Bronchial epithelial cell (primary cell): Measurements from ENCODE around the gene PCDH20. TPM values are rescaled to one million over a fixed set of nuclear protein-coding genes. Genes with fewer than 3 reads are reported as not detected.
A peak's percentile ranks its signal among the peaks of the same experiment; 100 is the strongest.

Source experiments
- DNase-seq: peaks from one replicate; pipeline ENCODE4 v3.0.0-alpha.2; 2010; ENCODE audit warnings: low read depth
- FAIRE-seq: peaks from 2 replicates; lab custom pipeline; 2011; peaks lifted over from hg19 to GRCh38; lab: Jason Lieb, UNC
- H3K27me3 ChIP-seq: 2 replicates; pipeline ENCODE4 v1.5.1; 2011; ENCODE audit warnings: low read length; ENCODE audit not compliant: control insufficient read depth, insufficient read depth
- H3K36me3 ChIP-seq: 2 replicates; pipeline ENCODE4 v1.5.1; 2011; ENCODE audit warnings: low read length; ENCODE audit not compliant: control insufficient read depth, insufficient read depth
- H3K4me3 ChIP-seq: 2 replicates; pipeline ENCODE4 v1.5.1; 2011; ENCODE audit warnings: mild to moderate bottlenecking, low read depth, low read length, control low read depth
- total RNA-seq: library from RNA; depleted of rRNA; stranded (reverse); fragments of >200 nt; gene quantifications from 2 replicates; pipeline ENCODE4 v1.2.1, GENCODE V29; 2014
- TF ChIP-seq, protein P1 (sequence below): IDR thresholded peaks from 2 replicates; pipeline ENCODE4 v1.5.1; 2011; ENCODE audit warnings: mild to moderate bottlenecking, moderate library complexity, low read length, control low read depth, inconsistent platforms; ENCODE audit not compliant: insufficient read depth, severe bottlenecking

Gene PCDH20, protein sequence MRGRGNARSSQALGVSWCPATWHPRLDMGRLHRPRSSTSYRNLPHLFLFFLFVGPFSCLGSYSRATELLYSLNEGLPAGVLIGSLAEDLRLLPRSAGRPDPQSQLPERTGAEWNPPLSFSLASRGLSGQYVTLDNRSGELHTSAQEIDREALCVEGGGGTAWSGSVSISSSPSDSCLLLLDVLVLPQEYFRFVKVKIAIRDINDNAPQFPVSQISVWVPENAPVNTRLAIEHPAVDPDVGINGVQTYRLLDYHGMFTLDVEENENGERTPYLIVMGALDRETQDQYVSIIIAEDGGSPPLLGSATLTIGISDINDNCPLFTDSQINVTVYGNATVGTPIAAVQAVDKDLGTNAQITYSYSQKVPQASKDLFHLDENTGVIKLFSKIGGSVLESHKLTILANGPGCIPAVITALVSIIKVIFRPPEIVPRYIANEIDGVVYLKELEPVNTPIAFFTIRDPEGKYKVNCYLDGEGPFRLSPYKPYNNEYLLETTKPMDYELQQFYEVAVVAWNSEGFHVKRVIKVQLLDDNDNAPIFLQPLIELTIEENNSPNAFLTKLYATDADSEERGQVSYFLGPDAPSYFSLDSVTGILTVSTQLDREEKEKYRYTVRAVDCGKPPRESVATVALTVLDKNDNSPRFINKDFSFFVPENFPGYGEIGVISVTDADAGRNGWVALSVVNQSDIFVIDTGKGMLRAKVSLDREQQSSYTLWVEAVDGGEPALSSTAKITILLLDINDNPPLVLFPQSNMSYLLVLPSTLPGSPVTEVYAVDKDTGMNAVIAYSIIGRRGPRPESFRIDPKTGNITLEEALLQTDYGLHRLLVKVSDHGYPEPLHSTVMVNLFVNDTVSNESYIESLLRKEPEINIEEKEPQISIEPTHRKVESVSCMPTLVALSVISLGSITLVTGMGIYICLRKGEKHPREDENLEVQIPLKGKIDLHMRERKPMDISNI
- total RNA-seq = 0.26 and 0.38 TPM in 2 replicates

DNA sequence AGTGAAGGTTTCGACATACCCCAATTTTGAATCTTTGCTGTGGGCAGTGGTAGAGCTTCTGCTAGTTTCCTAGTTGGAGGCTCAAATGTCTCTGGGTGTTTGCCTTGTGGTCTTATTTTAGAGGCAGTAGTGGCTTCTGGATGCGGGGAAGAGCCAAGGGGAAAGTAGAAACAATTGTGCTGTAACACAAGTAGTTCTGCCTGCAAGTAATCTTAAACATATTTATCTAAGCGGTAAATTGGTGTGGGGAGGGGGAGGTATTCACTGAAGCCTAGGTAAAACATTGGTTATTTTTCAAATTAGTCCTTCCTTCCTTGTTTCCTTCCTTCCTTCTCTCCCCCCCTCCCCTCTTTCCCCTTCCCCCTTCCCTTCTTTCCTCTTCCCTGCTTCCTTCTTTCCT, at the start of gene PCDH20:
PCDH20 (minus strand) TSS at position 101 of the 400 bp plus-strand sequence. CDS start 691 bp downstream, outside the sequence.
- peaks cover 4% of the 10 kb centered on the region for H3K27me3 ChIP-seq
- no peaks in the 10 kb centered on the region for H3K36me3 ChIP-seq
- FAIRE-seq (no peak), DNase-seq (no peak)
- peak within 1 kb of the TSS; percentile 44 for H3K4me3 ChIP-seq
- TF ChIP-seq, protein P1, sequence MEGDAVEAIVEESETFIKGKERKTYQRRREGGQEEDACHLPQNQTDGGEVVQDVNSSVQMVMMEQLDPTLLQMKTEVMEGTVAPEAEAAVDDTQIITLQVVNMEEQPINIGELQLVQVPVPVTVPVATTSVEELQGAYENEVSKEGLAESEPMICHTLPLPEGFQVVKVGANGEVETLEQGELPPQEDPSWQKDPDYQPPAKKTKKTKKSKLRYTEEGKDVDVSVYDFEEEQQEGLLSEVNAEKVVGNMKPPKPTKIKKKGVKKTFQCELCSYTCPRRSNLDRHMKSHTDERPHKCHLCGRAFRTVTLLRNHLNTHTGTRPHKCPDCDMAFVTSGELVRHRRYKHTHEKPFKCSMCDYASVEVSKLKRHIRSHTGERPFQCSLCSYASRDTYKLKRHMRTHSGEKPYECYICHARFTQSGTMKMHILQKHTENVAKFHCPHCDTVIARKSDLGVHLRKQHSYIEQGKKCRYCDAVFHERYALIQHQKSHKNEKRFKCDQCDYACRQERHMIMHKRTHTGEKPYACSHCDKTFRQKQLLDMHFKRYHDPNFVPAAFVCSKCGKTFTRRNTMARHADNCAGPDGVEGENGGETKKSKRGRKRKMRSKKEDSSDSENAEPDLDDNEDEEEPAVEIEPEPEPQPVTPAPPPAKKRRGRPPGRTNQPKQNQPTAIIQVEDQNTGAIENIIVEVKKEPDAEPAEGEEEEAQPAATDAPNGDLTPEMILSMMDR = no peak

DNA sequence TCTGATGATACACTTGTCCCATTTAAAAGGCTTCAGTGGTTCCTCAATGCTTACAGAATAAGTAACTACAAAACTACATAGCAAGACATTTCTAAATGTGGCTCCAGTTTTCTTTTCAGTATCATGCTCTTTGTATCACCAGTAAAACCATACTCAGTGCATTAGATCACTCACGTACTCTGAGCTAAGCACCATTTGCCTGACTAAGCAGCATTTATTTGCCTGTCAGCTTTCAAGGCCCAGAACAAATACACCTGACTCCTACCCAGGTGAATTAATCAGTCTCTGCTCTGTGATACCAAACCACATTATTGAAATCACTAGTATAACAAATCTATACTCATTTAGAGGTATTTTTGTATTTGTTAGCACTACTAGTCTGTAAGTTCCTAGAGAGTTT, 47.4 kb upstream of the PCDH20 start:
- H3K4me3 ChIP-seq = no peak overlapping the region
- H3K27me3 ChIP-seq = no peaks in the 10 kb centered on the region
- FAIRE-seq = no peak
- H3K36me3 ChIP-seq = no peaks in the 10 kb centered on the region
- TF ChIP-seq, protein P1 = no peak
- peak; percentile 20 for DNase-seq

DNA sequence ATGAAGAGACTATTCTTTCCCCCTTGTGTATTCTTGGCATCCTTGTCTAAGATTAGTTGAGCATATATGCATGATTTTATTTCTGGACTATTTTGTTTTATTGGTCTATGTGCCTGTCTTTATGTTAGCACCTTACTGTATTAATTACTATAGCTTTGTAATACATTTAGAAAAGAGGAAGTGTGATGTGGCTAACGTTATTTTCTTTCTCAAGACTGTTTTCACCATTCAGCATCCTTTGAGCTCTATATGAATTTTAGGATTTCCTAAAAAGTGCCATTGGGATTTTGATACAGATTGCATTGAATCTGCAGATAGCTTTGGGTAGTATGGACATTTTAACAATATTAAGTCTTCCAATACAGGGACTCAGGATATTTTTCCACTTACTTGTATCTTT, 37.5 kb upstream of the PCDH20 start:
- DNase-seq (no peak), FAIRE-seq (no peak)
- no peaks in the 10 kb centered on the region for H3K27me3 ChIP-seq
- H3K36me3 ChIP-seq = no peaks in the 10 kb centered on the region
- TF ChIP-seq, protein P1 = no peak
- no peak overlapping the region for H3K4me3 ChIP-seq

DNA sequence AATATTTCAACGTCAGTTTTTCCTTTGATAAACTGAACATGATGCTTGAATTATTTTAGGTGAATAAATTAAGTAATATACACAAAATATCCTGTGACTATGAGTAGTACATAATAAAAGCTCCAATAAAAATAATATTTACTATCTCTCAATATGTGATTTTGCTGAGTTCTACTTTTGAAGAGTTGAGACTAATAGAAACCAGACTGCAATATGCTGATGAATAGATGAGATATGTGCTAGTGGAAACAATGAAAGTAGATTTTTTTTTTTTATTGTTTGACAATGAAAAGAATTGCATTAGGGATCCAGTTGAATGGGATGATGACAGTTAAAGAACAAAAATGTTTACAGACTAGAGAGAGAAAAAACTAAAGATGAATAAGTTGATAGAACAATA, 16.4 kb upstream of the PCDH20 start:
- Histone ChIP-seq H3K27me3 (no peaks in the 10 kb centered on the region), H3K4me3 (no peak overlapping the region), H3K36me3 (no peaks in the 10 kb centered on the region)
- DNase-seq = no peak
- TF ChIP-seq, protein P1 = no peak
- no peak for FAIRE-seq

DNA sequence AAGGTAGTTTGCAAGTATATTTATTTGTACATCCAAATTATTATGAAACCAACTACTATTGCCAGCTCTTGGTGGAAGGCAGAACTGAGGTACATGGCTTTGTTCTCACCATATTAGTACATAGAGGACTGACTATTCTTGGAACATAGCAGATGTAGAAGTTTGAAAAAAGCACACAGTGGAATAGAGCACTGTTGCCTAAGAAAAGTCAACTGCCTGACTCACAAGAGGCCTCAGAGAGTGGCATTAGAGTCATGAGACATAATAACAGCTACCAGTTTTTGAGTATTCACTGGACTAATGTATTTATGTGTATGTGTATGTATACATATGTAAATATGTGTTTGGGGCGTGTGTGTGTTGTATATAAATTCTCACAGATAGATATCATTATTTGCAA, 8.3 kb upstream of the PCDH20 start:
- TF ChIP-seq, protein P1 = no peak
- FAIRE-seq (no peak), DNase-seq (peak; percentile 1)
- Histone ChIP-seq H3K4me3 (no peak overlapping the region), H3K27me3 (no peaks in the 10 kb centered on the region), H3K36me3 (no peaks in the 10 kb centered on the region)
